Subcutaneous adipose tissue (tissue), 4 donors: ENCODE measurements around the gene KIAA0930. TPM values are rescaled to one million over a fixed set of nuclear protein-coding genes. Genes with fewer than 3 reads are reported as not detected.

Experiments
- total RNA-seq, 4 donors: library from RNA; depleted of rRNA; stranded (reverse); fragments of >200 nt; gene quantifications; one replicate each; pipeline ENCODE4 v1.1.0, GENCODE V29; 2016
- TF ChIP-seq, protein P1 (sequence below): fragments of 450-650 bp; IDR thresholded peaks from one replicate; pipeline ENCODE4 v1.5.1; 2016; ENCODE audit warnings: low read depth, mild to moderate bottlenecking, control low read depth, antibody characterized with exemption, moderate library complexity

KIAA0930 gene
- total RNA-seq, 4 donors from 2014 or later, result 20.1 to 69.7 (median 36.0) TPM

- TF ChIP-seq, protein P1, sequence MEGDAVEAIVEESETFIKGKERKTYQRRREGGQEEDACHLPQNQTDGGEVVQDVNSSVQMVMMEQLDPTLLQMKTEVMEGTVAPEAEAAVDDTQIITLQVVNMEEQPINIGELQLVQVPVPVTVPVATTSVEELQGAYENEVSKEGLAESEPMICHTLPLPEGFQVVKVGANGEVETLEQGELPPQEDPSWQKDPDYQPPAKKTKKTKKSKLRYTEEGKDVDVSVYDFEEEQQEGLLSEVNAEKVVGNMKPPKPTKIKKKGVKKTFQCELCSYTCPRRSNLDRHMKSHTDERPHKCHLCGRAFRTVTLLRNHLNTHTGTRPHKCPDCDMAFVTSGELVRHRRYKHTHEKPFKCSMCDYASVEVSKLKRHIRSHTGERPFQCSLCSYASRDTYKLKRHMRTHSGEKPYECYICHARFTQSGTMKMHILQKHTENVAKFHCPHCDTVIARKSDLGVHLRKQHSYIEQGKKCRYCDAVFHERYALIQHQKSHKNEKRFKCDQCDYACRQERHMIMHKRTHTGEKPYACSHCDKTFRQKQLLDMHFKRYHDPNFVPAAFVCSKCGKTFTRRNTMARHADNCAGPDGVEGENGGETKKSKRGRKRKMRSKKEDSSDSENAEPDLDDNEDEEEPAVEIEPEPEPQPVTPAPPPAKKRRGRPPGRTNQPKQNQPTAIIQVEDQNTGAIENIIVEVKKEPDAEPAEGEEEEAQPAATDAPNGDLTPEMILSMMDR, result no peak
These were observed 8.3 kb upstream of the KIAA0930 start for GRCh38 chr22:45248832-45249561.

DNA sequence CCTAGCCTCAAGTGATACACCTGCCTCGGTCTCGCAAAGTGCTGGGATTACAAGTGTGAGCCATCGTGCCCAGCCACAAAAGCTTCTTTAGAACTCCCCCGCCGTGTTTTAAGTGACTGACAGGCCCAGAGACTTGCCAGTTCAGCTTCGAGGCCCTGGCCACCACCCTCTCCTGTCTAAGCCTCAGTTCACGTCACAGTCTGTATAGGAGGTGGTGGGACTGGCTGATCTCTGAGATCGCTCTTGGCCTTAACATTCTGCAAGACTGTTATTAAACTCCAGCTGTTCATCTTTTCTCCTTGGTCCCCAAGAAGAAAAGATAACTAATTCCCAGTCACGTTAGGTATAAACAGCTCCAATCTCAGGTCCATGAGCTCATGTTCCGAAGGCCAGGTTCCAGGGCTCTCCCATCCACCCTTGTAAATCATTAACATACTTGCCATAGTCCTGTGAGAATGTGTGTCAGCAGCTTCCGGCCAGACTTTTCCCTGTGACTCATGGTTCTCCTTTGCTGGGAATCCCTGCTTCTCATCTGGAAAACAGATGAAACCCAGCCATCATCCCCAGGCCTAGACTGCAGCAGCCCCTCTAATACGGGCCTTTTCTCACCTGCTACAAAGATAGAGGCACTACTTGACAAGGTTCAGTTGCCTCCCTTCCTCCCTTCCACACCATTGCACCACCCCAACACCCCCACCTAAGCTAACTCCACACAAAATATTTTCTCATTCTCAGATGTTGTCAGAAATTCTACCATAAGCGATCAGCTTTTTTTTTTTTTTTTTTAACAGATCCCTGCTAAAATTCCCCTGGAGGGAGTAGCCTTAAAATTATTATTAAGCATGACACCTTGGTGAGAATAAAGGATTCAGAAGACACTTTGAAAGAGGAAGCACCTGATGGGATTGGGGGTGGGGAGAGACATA is 5.6 kb upstream of the KIAA0930 start:
- TF ChIP-seq, protein P1, result no peak

DNA sequence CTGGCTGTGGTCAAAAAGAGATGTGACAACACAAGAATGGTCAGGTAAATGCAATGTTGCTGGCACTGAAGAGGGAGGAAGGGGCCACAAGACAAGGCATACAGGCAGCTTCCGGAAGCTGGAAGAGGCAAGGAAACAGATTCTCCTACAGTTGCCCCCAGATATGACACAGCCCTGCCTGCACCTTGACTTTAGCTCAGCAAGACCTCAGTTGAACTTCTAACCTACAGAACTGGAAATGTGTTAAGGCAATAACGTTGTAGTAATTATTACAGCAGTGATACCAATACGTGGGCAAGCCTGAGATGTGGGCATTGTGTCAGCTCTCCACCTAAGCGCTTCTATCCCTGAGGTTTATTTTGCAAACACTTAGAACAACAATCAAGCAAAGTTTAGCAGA is 4.2 kb upstream of the KIAA0930 start:
- TF ChIP-seq, protein P1, result no peak

DNA sequence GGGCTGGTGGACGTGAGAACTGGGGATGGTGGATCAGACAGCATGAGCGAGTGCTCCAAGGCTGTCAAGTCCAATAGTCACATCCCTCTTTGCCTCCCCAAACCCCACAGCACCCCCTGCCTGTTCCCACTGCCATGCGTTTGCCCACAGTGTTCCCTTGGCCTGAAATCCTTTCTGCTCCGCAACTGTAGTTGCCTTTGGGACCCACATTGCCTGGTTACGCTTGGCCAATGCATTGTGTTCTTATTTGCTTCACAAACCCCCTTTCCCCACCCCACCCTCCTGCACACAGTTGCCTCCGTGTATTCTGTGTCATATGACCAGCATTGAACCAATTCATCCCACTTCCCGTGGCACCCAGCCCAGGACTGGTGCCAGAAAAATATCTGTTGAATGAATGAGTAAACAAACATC is 2.1 kb upstream of the KIAA0930 start:
- TF ChIP-seq, protein P1, result no peak

DNA sequence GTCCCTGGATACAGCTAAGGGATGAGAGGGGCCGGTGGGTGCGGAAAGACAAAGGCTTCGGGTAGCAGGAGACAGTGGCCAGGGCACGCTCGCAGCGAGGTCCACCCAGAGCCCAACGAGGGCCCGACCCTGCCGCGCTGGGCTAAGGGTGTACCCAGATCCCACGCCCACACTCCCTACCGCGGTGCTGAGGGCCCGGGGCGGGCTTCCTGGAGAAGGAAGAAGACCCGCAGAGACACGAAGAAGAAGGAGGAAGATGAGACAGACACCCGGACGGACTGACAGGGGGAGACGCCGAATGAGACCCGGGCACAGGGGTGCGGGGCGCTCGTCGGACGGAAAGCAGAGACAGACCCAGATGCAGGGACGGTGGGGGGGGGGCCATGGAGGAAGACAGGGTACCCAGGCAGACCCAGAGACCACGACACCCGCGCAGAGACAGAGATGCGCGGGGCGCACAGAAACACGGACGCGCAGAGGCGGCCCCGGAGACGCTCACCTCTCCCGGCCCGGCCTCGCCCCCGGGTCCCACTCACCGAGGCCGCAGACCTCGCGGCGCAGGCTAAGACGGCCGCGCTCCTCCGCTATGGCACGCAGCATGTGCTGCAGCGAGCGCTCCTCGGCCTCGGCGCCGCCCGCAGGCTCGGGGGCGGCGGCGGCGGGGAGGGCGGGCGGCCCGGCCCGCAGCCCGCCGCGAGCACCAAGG is 437 bp downstream of the KIAA0930 start:
- TF ChIP-seq, protein P1, result no peak

GRCh38 chr22:45239681-45240051 is 1.0 kb downstream of the KIAA0930 start:
- TF ChIP-seq, protein P1, result no peak
